ACC112 (cell line): ENCODE results near the gene EFCAB6.

Source experiments
- H2AFZ ChIP-seq: fragments of 200-600 bp; sonication (generic); one replicate; pipeline ENCODE4 v1.6.0; 2017; ENCODE audit warnings: antibody characterized with exemption, low read length; ENCODE audit not compliant: unreplicated experiment
- H3K27ac ChIP-seq: fragments of 200-600 bp; sonication (generic); 2 replicates; pipeline ENCODE4 v1.5.1; 2014; ENCODE audit warnings: low read depth, mild to moderate bottlenecking, antibody characterized with exemption, low read length, moderate library complexity
- H3K27me3 ChIP-seq: fragments of 200-600 bp; sonication (generic); 2 replicates; pipeline ENCODE4 v1.6.1; 2014; ENCODE audit warnings: mild to moderate bottlenecking, antibody characterized with exemption, low read length, moderate library complexity, mixed read lengths; ENCODE audit not compliant: insufficient read depth
- H3K36me3 ChIP-seq: fragments of 200-600 bp; sonication (generic); 2 replicates; pipeline ENCODE4 v1.6.1; 2016; ENCODE audit warnings: mild to moderate bottlenecking, antibody characterized with exemption, low read length, moderate library complexity, mixed read lengths; ENCODE audit not compliant: insufficient read depth
- H3K4me1 ChIP-seq: fragments of 200-600 bp; sonication (generic); one replicate; pipeline ENCODE4 v1.6.1; 2016; ENCODE audit warnings: low read length, mixed read lengths; ENCODE audit not compliant: insufficient read depth, unreplicated experiment, control insufficient read depth
- H3K4me3 ChIP-seq: fragments of 200-600 bp; sonication (generic); 2 replicates; pipeline ENCODE4 v1.5.1; 2014; ENCODE audit warnings: mild to moderate bottlenecking, low read depth, low read length
- H3K79me2 ChIP-seq: fragments of 200-600 bp; sonication (generic); one replicate; pipeline ENCODE4 v1.6.0; 2016; ENCODE audit warnings: low read length; ENCODE audit not compliant: control insufficient read depth, unreplicated experiment, insufficient read depth

The EFCAB6 gene

GRCh38 chr22:43512279-43512678 is 299.8 kb downstream of the EFCAB6 start:
- Histone ChIP-seq H3K27ac (no peak overlapping the region), H3K79me2 (no peaks in the 10 kb centered on the region), H3K4me3 (no peak overlapping the region), H3K27me3 (no peaks in the 10 kb centered on the region), H3K4me1 (no peaks in the 10 kb centered on the region), H3K36me3 (no peaks in the 10 kb centered on the region), H2AFZ (no peak overlapping the region)

GRCh38 chr22:43511276-43511910 is 300.7 kb downstream of the EFCAB6 start:
- no peak overlapping the region for H3K27ac ChIP-seq
- no peaks in the 10 kb centered on the region for H3K79me2 ChIP-seq
- no peak overlapping the region for H2AFZ ChIP-seq
- H3K36me3 ChIP-seq, result no peaks in the 10 kb centered on the region
- no peak overlapping the region for H3K4me3 ChIP-seq
- no peaks in the 10 kb centered on the region for H3K4me1 ChIP-seq
- no peaks in the 10 kb centered on the region for H3K27me3 ChIP-seq

- H3K79me2 ChIP-seq, result no peaks in the 10 kb centered on the region
- H3K36me3 ChIP-seq, result no peaks in the 10 kb centered on the region
- H3K27ac ChIP-seq, result no peak overlapping the region
- no peaks in the 10 kb centered on the region for H3K4me1 ChIP-seq
- H3K27me3 ChIP-seq, result no peaks in the 10 kb centered on the region
- no peak overlapping the region for H3K4me3 ChIP-seq
- no peak overlapping the region for H2AFZ ChIP-seq
These were observed 301.6 kb downstream of the EFCAB6 start for GRCh38 chr22:43510281-43511070.

- H3K36me3 ChIP-seq, result no peaks in the 10 kb centered on the region
- H3K4me3 ChIP-seq, result no peak overlapping the region
- H3K79me2 ChIP-seq, result no peaks in the 10 kb centered on the region
- no peaks in the 10 kb centered on the region for H3K27me3 ChIP-seq
- H3K4me1 ChIP-seq, result no peaks in the 10 kb centered on the region
- H2AFZ ChIP-seq, result no peak overlapping the region
- H3K27ac ChIP-seq, result no peak overlapping the region
These were observed 302.8 kb downstream of the EFCAB6 start for GRCh38 chr22:43509337-43509736.

- Histone ChIP-seq H3K27ac (no peak overlapping the region), H3K79me2 (no peaks in the 10 kb centered on the region), H2AFZ (no peak overlapping the region), H3K27me3 (no peaks in the 10 kb centered on the region), H3K4me1 (no peaks in the 10 kb centered on the region), H3K36me3 (no peaks in the 10 kb centered on the region), H3K4me3 (no peak overlapping the region)
These were observed 303.6 kb downstream of the EFCAB6 start for GRCh38 chr22:43508489-43508888.

- H3K27me3 ChIP-seq, result no peaks in the 10 kb centered on the region
- H3K4me3 ChIP-seq, result no peak overlapping the region
- H3K36me3 ChIP-seq, result no peaks in the 10 kb centered on the region
- no peaks in the 10 kb centered on the region for H3K4me1 ChIP-seq
- H2AFZ ChIP-seq, result no peak overlapping the region
- no peaks in the 10 kb centered on the region for H3K79me2 ChIP-seq
- H3K27ac ChIP-seq, result no peak overlapping the region
These were observed 304.9 kb downstream of the EFCAB6 start for GRCh38 chr22:43507235-43507634.

- no peaks in the 10 kb centered on the region for H3K79me2 ChIP-seq
- H3K36me3 ChIP-seq, result no peaks in the 10 kb centered on the region
- H2AFZ ChIP-seq, result no peak overlapping the region
- H3K27me3 ChIP-seq, result no peaks in the 10 kb centered on the region
- H3K4me3 ChIP-seq, result no peak overlapping the region
- no peak overlapping the region for H3K27ac ChIP-seq
- no peaks in the 10 kb centered on the region for H3K4me1 ChIP-seq
These were observed 305.6 kb downstream of the EFCAB6 start for GRCh38 chr22:43506487-43506886.

- no peaks in the 10 kb centered on the region for H3K36me3 ChIP-seq
These were observed 306.2 kb downstream of the EFCAB6 start for GRCh38 chr22:43505896-43506295.

GRCh38 chr22:43505423-43505822 is 306.7 kb downstream of the EFCAB6 start:
- no peaks in the 10 kb centered on the region for H3K36me3 ChIP-seq
- no peaks in the 10 kb centered on the region for H3K27me3 ChIP-seq
- H2AFZ ChIP-seq, result no peak overlapping the region
- H3K79me2 ChIP-seq, result no peaks in the 10 kb centered on the region
- H3K4me3 ChIP-seq, result no peak overlapping the region
- H3K27ac ChIP-seq, result no peak overlapping the region
- H3K4me1 ChIP-seq, result no peaks in the 10 kb centered on the region

More at GRCh38 chr22:43505896-43506295, 306.2 kb downstream of the EFCAB6 start:
- no peaks in the 10 kb centered on the region for H3K4me1 ChIP-seq
- no peak overlapping the region for H3K4me3 ChIP-seq
- no peaks in the 10 kb centered on the region for H3K27me3 ChIP-seq
- no peaks in the 10 kb centered on the region for H3K79me2 ChIP-seq
- H2AFZ ChIP-seq, result no peak overlapping the region
- no peak overlapping the region for H3K27ac ChIP-seq

GRCh38 chr22:43504666-43505261 is 307.3 kb downstream of the EFCAB6 start:
- Histone ChIP-seq H3K4me3 (no peak overlapping the region), H2AFZ (no peak overlapping the region), H3K36me3 (no peaks in the 10 kb centered on the region), H3K4me1 (no peaks in the 10 kb centered on the region), H3K79me2 (no peaks in the 10 kb centered on the region), H3K27ac (no peak overlapping the region), H3K27me3 (no peaks in the 10 kb centered on the region)

- H3K4me3 ChIP-seq, result no peak overlapping the region
- no peak overlapping the region for H2AFZ ChIP-seq
- no peaks in the 10 kb centered on the region for H3K4me1 ChIP-seq
- no peaks in the 10 kb centered on the region for H3K79me2 ChIP-seq
- H3K27ac ChIP-seq, result no peak overlapping the region
- H3K27me3 ChIP-seq, result no peaks in the 10 kb centered on the region
- no peaks in the 10 kb centered on the region for H3K36me3 ChIP-seq
These were observed 308.0 kb downstream of the EFCAB6 start for GRCh38 chr22:43504068-43504467.
